Left ventricle myocardium superior (tissue), 1 donor: ENCODE results near the gene TSPAN9. TPM values are rescaled to one million over a fixed set of nuclear protein-coding genes. Genes with fewer than 3 reads are reported as not detected.

Experiments used
- ATAC-seq: fragments of 200-7000 bp; cut with Tn5 transposase; one replicate; pipeline ENCODE4 v1.9.1; 2020; ENCODE audit warnings: mild to moderate bottlenecking, moderate library complexity
- DNase-seq: peaks from one replicate; pipeline ENCODE4 v3.0.0-alpha.2; 2020
- intact Hi-C: fragments of 100-400 bp; cut with micrococcal nuclease; formaldehyde crosslinking; loops from one replicate; pipeline ENCODE4 v1.11.0; 2022
- total RNA-seq: library from RNA; stranded (reverse); fragmentation: NEBNext Ultra II Directional; extraction: Animal tissue kit (Norgen Biotek cat#: 25700); gene quantifications from one replicate; pipeline ENCODE4 v1.2.1, GENCODE V29; 2021
- donor health status: DM: no; HTN: yes; CAD: no; lungs with severe emphysema.

Gene TSPAN9
- total RNA-seq, 1 donor from 2014 or later = 159 TPM

DNA sequence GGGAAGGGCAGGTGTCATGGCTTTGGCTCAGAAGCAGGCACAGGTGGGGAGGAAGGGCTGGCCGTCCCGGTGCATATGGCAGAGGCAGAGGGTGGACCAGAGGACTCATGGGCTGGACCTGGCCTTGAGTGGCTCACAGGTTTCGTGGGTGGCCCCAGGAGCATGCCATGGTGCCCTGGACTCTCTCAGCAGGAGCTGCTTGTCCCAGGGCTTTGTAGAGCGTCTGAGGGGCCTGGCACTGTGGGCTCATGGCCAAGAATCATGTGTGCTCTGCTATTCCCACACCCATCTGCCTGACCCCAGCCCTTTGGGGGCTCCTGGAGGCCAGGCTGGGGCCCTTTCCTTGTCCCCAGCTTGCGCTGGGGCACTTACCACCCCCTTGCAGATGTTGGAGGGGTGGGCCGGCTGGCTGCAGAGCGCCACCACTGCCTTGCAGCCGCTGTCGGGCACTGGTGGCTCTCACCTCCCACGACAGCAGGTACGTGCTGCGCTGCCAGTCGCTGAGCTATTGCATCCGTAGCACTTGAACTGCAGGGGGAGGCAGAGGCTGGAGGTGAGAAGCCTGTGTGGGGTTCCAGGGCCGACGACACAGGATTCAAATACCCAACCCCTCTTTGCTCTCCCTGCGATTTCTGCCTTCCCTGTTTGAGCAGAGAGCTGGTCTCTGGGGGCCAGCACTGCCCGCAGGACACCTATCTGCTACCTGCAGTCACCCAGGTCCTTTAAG lies 226.4 kb downstream of the TSPAN9 start:
- DNase-seq (no peak), ATAC-seq (no peak)
- intact Hi-C loops = loop anchor here (10.0 kb wide), 2 partner anchors 471 to 501 kb away; no protein-coding TSS in a partner anchor

DNA sequence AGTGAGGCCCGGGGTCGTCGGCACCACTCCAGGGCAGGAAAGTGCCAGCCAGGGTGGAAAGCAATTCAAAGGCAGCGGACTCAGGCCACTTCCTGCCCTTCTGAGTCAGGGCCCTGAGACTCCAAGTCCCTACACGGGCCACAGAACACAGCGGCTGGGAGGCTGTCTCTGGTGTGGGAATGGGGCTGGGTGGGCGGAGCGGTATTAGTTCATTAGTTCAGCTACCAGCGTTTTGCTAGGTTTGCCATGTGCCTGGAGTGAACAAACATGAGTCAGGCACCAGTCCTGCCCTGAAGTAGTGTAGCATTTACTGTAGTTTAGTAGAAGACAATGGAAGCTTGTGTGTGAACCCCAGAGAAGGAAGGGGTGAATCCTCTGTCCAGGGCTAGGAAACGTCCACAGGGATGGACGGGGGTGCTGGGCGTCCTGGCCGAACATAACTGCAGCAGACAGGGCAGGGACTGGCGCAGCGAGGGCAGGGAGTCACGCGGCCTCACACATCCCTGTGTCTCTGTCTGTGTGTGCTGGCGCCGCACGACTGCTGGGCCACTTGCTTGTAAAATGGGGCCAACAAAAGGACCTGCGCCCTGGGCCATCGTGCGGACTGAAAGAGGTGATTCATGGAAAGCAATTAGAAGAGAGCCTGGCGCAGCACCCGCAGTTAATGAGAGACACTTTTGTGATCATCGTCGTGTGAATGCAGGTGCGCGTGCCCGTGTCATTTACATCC lies 227.4 kb downstream of the TSPAN9 start:
- intact Hi-C loops = loop anchor here (10.0 kb wide), 2 partner anchors 470 to 500 kb away; no protein-coding TSS in a partner anchor
- no peak for DNase-seq
- no peak for ATAC-seq

DNA sequence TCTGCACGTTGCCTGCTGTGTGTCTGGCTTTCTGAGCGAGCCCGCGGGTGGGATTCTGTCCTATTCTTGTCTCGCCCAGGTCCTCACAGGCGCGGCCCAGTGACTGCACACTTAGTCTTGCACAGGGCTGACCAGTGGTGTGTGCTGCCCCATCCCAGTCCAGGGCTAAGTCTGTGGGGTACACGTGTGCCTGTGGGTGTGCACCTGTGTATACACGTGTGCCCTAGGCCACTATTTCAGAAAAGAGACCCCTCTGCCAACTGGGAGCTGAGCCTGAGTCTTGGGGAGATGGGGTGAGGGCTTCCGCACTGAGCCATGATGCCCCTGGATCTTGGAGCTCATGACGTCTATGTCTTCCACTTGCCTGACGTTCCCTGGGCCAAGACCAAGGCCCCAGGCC lies 228.3 kb downstream of the TSPAN9 start:
- DNase-seq (no peak), ATAC-seq (no peak)

DNA sequence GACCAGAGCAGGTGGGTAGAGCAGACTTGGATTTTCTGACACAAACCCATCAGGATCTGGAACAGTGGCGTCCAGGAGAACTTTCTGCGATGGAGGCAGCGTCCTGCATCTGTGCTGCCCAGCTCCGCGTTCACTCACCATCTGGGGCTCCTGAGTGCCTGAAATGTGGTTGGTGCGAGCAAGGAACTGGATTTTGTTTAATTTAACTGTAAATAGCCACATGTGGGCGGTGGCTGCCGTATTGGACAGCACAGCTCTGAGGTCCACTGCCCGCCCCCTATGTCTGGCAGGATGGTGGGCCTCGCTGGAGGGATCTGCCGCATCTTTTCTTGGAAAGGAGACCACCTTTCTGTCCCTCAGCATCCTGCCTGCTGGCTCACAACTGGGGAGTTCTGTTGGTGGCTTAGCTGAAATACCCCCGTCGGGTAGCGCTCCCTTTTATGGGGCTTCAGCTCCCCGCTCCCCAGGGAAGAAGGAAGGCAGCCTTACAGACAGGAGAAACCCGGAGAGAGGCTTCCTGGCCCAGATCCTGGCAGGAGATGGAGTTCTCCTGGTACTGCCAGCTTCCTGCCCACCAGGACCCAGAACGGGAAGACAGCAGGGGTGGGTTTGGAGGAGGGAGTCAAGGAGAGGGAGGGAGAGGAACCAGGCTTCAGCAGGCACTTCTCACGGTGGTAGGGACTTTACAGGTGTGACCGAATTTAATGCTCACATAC lies 228.9 kb downstream of the TSPAN9 start:
- no peak for ATAC-seq
- intact Hi-C loops = loop anchor here (10.0 kb wide), 2 partner anchors 469 to 499 kb away; no protein-coding TSS in a partner anchor

More for the DNA sequence above, 228.3 kb downstream of the TSPAN9 start:
- intact Hi-C loops = loop anchor here (10.0 kb wide), 2 partner anchors 469 to 499 kb away; no protein-coding TSS in a partner anchor

DNA sequence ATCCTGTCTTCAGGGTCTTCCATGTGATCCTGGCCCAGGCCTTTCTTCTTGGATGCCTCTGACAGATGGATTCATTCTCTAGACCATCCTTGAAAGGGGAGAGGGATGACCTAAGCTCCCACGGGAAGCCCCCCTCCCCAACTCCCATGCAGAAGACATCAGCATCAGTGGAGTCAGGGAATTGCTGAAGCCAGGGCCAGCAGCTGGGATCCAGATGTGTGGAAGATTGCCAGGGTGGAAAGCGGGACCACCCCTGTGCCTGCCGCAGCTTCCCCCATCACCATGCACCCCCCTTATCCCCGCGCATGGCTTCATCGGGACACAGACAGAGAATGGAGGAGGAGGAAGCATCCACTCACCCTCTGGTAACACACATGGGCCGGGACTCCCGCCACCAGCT lies 230.2 kb downstream of the TSPAN9 start:
- intact Hi-C loops = loop anchor here (10.0 kb wide), 2 partner anchors 467 to 497 kb away; no protein-coding TSS in a partner anchor
- DNase-seq = no peak
- ATAC-seq = no peak

More for the DNA sequence above, 228.9 kb downstream of the TSPAN9 start:
- no peak for DNase-seq

DNA sequence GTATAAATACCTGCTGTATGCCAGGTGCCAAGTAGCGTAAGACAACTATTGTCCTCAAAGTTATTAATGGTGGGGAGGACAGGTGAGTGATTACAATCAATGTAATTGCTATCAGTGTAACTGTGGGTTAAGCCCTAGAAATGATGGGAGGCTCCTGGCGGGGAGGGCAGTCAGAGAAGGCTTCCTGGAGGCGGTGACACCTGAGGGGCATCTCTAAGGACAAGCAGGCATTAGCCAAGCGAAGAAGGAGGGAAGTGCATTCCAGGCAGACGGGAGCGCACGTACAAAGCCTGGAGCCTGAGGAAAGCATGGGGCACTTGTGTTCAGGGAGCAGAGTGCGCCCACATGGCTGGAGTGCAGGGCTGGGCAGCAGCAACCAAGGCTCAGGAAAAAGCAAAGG lies 230.9 kb downstream of the TSPAN9 start:
- intact Hi-C loops = loop anchor here (10.0 kb wide), 2 partner anchors 467 to 497 kb away; no protein-coding TSS in a partner anchor
- DNase-seq (no peak), ATAC-seq (no peak)

DNA sequence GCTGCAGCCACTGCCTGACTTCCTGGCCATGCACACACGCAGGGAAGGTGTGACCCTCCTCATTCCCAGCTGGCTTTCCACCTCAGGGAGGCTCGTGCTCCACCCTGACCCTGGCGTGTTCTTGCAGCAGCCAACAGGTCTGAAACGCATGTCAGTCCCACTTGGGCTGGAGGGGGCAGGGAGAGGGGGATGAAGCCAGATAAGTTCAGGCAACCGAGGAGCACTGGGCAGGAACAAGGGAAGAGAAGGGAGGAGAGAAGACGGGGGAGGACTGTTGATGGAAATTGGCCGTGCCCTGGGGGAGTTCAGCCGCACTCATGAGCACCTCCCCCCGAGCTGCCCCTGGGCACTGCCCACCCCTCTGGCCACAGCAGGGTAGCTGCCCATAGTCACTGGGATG lies 231.4 kb downstream of the TSPAN9 start:
- no peak for ATAC-seq
- no peak for DNase-seq
- intact Hi-C loops = loop anchor here (10.0 kb wide), 2 partner anchors 466 to 496 kb away; no protein-coding TSS in a partner anchor

DNA sequence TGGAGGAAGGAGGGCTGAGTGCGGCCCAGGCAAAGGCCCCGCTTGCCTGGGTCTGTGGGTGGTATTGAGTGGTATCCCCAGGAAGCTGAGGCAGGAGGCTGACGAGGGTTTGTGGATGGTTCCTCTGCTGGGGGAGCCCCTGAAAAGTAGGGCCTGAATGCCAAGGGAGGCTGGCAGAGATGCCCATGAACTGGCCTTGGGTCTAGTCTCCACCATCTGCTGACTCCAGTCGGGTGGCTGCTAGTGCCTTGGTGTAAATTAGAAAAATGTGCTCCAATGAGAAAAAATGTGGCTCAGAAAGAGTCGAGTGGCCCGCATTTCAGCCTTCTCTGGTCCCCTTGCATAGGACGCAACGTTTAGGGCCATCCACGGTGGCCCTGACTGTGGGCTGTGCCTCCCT lies 232.6 kb downstream of the TSPAN9 start:
- DNase-seq = no peak
- no peak for ATAC-seq
- intact Hi-C loops = loop anchor here (10.0 kb wide), 2 partner anchors 465 to 495 kb away; no protein-coding TSS in a partner anchor

DNA sequence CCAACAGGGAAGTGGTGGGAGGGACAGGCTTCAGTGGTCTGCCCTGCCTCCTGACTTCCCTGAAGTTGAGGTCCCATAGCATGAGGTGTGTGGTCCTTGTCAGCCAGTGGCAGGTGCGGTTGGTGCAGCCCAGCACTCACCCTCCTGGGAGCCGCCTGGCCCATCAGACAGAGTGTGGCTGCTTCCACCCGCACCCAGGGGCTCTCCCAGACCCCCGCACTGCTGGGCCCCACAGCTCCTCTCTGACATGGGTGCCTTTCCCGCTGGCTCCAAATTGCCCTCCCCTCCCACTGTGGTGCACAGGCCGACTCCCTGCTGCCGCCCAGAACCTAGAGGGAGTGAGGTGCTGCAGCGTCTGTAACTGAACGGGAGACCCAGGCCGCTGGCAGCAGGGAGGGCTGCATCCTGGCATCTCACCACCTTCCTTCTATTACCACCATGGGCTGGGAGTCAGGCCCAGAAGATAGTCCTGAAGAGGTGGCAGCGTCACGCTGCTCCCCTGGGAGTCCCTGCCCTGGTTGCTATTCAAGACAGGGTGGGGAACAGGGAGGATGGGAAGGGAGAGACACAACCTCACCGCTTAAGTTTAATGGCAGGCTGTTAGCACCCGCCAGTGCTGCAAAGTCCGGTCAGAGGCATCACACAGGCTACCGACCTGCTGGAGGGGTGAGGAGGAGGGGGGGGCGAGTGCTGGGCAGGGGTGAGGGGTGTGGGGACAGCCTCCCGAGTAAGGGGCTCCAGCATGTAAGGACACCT lies 233.3 kb downstream of the TSPAN9 start:
- ATAC-seq = no peak
- intact Hi-C loops = no loop called here
- no peak for DNase-seq

DNA sequence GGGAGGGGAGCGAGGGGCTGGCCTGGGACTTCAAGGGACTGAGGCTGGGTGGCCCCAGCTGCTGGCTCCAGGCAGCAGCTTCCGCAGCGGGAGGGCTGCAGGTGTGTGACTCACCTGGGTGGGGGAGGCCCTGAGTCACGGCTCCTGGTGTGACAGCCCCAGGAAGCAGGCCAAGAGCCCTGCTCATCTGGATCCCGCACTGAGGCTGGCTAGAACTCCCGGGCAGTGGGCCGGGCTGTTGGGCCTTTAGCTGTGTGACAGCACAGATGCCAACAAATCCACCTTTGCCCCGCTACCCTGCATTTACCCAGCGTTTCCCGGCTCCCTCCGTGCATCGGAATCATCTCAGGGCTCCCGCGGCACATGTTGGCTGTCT lies 233.8 kb downstream of the TSPAN9 start:
- intact Hi-C loops = no loop called here
- DNase-seq (no peak), ATAC-seq (no peak)

DNA sequence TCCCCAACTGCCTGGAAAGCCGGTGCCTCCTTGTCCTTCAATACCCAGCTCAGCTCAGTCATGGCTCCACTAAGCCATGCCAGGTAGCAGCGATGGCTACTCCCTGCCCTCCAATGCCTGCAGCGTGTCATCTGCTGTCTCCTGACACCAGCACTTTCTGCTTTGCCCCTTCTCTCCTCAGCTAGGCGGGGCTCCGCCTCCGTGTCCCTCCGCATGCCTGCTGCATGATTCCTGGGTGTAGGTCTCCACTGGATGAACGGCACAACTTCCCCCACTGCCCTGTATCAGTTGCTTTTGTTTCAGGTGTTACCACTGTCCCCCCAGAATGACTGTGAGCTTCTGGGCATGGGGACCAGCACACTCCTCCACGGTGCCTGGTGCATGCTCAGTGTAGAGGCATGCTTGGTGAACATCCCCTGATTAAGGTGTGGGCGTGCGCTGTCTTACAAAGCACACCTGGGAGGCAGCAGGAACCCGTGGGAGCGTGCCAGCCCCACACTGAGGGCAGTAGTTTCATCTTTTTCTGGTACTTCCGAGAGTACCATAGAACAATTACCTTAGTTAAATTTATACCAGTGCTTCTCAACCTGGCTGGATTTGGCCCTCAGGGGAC lies 234.4 kb downstream of the TSPAN9 start:
- intact Hi-C loops = no loop called here

DNA sequence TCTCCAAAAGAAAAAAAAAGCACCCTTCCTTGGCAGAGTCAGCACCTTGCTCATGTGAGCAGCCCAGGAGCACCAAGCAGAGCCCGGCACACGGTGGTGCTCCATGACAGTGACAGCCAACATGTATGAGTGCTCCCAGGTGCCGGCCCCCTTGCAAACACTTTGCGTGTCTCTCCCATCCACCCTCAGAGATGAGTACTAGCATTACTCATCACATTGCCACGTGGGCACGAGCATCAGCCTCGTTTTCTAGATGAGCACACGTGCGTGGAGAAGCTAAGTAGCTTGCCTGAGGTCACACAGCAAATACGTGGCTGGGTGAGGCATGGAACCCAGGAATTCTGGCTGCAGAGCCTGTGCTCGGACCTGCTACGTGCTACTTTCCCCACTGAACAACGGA lies 235.9 kb downstream of the TSPAN9 start:
- intact Hi-C loops = no loop called here
- ATAC-seq = no peak
- no peak for DNase-seq

More for the DNA sequence above, 234.4 kb downstream of the TSPAN9 start:
- ATAC-seq (no peak), DNase-seq (no peak)

DNA sequence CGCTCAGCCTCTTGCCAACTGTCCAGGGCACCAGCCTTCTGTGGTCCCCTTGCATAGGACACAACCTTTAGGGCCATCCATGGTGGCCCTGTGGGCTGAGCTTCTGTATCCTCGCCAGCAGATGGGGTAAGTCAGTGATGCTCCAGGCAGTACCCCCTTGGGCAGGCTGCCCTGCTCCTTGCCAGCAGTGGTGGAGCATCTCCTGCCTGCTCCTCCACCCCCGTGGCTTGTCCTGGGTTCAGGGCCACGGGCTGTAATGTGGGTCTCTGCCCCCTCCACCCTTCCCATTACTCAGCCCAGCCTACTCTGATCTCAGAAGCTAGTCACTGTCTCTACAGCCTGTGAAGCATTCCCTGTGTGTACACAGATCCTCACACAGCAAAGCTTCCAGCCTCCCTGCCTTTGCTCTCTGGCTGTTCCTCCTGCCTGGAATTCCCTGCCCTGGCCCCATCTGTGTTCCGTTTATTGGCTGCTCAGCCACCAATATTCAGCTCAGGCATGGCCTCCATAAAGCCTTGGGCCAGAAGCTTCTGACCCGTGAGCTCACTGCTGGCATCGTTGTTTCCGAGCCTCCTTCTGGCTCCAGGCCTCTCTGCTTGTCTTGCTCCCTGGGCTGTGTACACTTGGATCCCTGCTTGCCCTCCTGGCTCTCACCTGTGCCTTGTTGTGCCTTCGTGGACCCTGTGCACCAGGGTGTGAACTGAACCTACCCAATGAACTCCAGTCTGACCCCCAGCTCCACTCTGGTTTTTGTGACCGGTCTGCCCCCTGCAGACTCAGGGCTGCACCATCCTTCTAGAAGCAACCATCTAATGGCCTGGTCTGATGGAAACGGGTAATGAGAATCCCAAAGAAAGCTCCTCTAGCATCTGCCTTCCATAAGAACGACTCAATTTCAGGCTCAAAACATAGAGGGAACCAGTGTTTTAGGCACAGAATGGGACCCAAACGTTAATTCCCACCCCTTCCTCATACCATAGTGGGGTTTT lies 236.8 kb downstream of the TSPAN9 start:
- intact Hi-C loops = no loop called here
- ATAC-seq = peak; percentile 34

DNA sequence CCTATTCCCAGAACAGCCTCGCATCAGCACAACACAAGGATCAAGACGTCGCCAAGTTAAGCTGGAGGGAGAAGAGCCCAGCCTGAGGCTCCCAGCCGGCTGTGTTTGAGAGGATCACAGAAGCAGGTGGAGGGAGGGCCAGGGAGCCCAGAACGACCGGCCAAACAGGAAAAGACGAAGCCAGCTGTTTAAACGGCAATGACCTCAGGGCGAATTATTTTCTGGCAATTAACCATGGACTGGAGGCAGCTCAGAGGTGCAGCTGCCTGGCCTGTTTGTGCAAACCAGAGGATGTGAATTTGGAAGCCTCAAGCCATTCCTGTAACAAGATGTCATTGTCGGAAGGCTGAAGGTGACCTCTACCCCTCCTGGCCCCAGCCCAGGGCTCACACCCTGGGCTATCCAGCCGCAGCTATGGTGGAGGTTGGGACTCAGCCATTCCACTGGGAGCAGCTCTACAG lies 238.1 kb downstream of the TSPAN9 start:
- DNase-seq (peak; percentile 84), ATAC-seq (peak; percentile 87)
- intact Hi-C loops = no loop called here

More for the DNA sequence above, 236.8 kb downstream of the TSPAN9 start:
- DNase-seq = peak; percentile 60

DNA sequence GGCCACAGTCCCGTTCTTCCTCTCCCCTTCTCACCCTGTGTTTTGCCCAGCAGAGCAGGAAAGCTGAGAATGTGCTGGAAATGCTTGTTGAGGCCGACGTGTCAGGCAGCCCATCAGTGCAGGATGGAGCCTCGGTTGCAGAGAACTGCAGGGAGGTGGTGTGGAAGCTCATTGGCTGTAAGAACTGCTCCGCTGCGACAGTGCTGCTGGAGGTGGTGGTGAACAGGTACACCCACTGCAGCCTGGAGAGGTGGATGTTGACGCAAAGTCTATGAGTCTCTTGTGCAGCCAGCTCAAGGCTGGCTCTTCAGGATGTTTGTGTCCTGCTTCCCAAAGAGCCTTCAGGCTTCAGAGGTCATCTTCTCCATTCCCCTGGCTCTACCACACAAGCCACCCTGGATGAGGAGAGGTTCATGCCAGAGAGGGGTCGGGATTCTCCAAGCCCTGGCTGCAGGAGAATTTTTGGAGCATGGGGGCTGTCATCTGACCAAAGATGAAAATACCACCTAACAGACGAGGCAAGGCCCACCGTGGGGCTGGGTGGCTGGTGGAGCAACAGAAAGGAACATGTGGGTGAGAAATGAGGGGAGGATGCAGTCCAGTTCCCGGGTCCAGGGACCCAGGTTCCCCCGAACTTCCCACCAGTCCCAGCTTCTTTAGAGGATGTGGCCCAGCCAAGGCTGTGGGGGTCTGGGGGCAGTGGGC lies 239.7 kb downstream of the TSPAN9 start:
- intact Hi-C loops = no loop called here
- no peak for ATAC-seq
- no peak for DNase-seq

DNA sequence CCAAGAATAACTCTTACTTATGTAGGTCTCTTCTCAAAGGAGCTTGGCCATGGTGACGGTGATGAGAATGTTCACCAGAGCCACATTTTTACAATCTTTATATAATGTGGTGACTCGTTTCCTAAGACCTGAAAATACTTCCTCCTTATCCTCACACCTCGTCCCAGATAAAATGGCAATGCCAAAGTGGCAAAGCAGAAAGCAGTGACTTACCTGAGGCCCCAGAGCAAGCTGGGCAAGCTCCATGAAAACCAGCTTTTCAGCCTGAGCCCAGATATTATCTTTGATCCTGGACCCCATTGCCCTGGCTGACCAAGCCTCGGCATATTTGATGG lies 240.3 kb downstream of the TSPAN9 start:
- no peak for ATAC-seq
- intact Hi-C loops = no loop called here
- no peak for DNase-seq
